Fibroblast of pulmonary artery (primary cell): Measurements from ENCODE around the gene WT1.

ENCODE experiments used
- DNase-seq: peaks from one replicate; pipeline ENCODE4 v3.0.0-alpha.2; 2010; ENCODE audit warnings: low read depth
- H3K4me3 ChIP-seq: replicated peaks from 2 replicates; pipeline ENCODE4 v1.5.1; 2011; ENCODE audit warnings: low read depth, mild to moderate bottlenecking, control low read depth, low read length, moderate library complexity
- TF ChIP-seq, protein P1 (sequence below): IDR thresholded peaks from 2 replicates; pipeline ENCODE4 v1.5.1; 2011; ENCODE audit warnings: mild to moderate bottlenecking, control low read depth, low read length, inconsistent platforms; ENCODE audit errors: missing control alignments

Gene WT1

DNA sequence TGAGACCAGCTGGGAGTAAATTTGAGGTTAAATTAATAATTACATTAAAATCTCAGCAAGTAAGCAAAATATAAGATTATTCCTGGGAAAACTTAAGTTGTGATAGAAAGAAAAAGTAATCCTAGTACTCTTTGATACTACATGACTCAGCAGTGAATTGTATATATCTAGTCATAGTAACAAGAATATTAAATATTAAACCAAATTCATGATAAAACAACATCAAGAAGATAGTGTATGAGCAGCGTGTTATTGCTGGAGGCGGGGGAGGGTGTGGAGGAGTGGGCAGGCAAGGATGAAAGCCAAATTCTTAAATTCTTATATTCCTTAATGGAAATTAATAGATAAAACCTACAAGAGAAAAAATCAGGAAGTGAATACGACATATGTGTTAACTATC, 95.2 kb downstream of the WT1 start:
- H3K4me3 ChIP-seq = no peak overlapping the region
- TF ChIP-seq, protein P1, sequence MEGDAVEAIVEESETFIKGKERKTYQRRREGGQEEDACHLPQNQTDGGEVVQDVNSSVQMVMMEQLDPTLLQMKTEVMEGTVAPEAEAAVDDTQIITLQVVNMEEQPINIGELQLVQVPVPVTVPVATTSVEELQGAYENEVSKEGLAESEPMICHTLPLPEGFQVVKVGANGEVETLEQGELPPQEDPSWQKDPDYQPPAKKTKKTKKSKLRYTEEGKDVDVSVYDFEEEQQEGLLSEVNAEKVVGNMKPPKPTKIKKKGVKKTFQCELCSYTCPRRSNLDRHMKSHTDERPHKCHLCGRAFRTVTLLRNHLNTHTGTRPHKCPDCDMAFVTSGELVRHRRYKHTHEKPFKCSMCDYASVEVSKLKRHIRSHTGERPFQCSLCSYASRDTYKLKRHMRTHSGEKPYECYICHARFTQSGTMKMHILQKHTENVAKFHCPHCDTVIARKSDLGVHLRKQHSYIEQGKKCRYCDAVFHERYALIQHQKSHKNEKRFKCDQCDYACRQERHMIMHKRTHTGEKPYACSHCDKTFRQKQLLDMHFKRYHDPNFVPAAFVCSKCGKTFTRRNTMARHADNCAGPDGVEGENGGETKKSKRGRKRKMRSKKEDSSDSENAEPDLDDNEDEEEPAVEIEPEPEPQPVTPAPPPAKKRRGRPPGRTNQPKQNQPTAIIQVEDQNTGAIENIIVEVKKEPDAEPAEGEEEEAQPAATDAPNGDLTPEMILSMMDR = no peak
- no peak for DNase-seq
